HG03565 (cell line): ENCODE measurements around the gene MCAM.

Experiments used
- ATAC-seq: cut with Tn5 transposase; IDR thresholded peaks from one replicate; pipeline ENCODE4 v1.9.1; 2021; ENCODE audit warnings: mild to moderate bottlenecking, moderate library complexity; ENCODE audit not compliant: unreplicated experiment

MCAM gene

DNA sequence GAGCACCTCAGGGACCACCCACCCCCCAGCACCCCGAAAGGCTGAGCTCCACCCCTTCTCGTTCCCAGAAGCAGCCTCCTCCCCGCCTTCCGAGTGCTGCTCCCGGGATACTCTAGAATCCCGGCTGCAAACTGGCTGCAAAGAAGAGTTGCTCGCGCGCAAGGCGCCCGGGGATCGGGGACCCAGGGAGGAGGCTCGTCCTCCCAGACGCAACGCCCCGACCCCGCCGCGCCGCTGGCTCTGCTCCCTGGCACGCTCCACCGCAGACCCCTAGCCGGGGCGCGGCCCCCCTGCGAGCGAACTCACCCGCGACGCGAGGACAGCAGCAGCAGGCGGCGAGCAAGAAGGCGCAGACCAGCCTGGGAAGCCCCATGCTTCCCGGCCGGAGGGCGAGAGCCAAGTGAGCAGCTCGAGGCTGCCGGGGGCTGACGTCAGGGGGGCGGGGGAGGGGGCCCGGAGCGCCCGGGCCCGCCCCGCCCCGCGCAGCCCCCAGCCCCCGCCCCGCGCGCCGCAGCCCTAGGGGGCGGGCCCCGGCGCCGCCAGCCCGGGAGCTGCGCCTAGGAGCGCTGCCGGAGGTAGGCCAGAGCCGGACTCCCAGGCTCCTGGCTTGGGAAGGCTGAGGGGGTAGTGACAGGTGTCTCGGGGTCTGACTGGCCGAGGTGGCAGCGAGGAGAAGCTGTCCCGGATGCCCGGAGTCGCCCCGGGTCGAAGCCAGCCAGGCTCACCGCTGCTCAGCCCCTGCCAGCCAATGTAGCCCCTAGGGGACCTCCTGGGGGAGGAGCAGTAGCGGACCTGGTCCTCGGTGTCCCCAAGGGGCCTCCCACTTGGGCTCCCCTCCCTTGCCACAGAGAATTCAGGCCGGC, at the start of gene MCAM:
MCAM (minus strand) TSS at position 402 of the 863 bp plus-strand sequence; CDS start at position 373, 29 bp downstream.
- no peak for ATAC-seq

GRCh38 chr11:119365071-119365591, 48.2 kb upstream of the MCAM start:
- no peak for ATAC-seq

DNA sequence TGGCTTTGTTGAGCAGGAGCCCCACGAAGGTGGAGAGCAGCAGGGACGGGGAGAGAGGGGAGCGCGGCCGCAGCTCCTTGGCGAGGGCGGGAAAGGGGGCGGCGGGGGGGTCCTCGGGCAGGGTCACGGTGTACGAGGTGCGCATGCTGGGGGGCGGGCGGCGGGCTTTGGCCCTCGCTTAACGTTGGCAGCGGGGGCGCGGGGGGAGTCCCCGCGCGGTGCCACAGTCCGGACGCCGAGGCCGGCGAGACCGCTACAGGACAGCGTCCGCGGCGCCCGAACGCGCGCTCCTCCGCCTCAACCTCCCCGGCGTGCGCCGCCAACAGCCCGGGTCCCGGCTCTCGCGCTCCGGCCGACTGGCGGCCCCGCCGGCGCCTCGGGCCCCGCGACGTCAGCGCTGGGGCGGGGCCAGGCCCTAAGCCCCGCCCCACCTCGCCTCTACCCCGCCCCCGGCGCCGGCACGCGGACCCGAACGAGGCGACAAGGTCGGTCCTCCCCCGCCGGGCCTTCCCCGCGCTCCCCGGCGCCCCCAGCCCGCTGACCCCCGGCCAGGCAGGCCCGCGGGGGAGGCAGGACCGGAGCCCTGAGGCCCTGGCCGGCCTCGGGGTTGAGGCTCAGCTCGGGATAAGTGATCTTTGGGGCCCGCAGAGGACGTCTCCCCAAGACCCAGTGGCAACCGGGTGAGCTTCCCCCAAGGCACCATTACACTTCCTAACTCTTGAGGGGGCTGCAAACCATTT, 47.1 kb upstream of the MCAM start:
- ATAC-seq: no peak

GRCh38 chr11:119363081-119363850, 46.3 kb upstream of the MCAM start:
- no peak for ATAC-seq

GRCh38 chr11:119362741-119363080, 45.8 kb upstream of the MCAM start:
- ATAC-seq: no peak

GRCh38 chr11:119361941-119362725, 45.2 kb upstream of the MCAM start:
- no peak for ATAC-seq

GRCh38 chr11:119361056-119361787, 44.3 kb upstream of the MCAM start:
- no peak for ATAC-seq

GRCh38 chr11:119359365-119360214, 42.7 kb upstream of the MCAM start:
- ATAC-seq: no peak

DNA sequence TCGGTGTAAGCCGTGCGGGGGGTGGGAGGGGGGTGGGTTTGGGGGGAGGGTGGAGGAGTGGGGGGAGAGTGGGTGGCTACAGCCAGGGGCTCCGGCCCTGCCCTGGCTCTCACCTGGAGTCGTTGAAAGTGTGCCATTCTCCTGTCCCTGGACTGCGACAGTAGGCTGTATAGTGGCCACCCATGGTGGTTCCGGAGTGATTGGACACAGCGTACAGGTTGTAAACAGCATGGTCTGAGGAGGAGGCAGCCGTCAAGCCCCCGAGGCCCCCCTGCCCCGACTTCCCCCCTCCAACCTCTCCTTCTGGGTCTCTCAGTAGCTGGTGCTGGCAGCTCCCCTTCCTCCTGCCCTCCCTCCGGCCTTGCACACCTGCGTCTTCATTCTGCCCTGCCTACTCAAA, 40.1 kb upstream of the MCAM start:
- no peak for ATAC-seq

- ATAC-seq: no peak
Observed at GRCh38 chr11:119356349-119357031, 39.6 kb upstream of the MCAM start.

- no peak for ATAC-seq
Observed at GRCh38 chr11:119355091-119355843, 38.3 kb upstream of the MCAM start.

DNA sequence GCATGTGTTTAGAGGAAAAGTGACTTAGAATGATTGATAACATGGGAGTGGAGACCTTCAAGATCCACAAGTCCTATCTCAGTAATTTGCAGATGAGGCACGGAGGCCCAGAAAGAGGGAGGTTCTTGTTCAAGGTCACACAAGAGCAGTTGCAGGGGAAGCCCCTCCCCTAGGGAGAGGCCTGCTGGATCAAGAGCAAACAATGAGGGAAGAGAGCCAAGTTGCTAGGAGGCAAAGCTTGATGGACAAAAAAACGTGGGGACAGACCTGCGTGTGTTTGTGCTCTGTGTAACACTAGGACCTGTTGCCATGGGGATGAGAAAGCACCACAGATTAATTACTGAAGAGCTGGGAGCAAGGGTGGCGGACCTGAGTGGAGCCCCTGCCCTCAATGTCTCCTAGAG, 35.9 kb upstream of the MCAM start:
- no peak for ATAC-seq

DNA sequence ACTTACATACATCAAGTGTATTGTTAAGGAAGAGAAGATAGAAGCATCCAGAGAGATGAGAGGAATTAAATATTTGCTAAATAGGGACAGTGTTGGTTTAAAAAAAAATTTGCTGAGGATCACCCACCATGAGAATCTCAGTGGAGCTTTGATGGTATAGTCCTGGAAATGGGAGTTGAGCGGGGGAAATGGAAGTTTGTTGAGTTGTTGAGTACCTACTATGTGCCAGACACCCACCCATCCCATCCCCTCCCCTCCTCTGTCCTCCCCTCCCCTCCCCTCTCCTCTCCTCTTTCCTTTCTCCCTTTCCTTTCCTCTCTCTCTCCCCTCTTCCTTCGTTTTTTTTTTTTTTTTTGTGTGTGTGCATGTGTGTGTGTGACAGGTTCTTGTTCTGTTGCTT, 34.3 kb upstream of the MCAM start:
- no peak for ATAC-seq

DNA sequence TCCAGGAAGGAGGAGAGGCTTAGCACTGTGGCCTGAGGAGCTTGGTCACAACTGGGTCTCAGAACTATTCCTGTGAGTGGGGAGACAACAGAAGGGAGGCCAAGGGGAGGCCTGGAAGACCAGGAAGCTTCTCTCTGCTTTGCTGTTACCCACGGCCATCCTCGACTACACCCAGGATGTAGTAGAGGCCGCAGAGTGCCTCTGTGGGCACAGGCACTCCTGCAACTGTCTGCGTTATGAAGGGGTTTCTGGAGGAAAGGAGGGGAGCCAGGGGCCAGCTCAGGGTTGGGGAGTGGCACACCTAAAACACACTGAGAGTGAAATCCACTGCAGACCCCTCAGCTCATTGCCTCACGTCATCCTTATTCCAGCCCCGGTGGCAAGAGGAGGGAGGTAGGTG, 33.4 kb upstream of the MCAM start:
- ATAC-seq: no peak

- ATAC-seq: no peak
Observed at GRCh38 chr11:119347940-119348605, 31.1 kb upstream of the MCAM start.

- ATAC-seq: no peak
Observed at GRCh38 chr11:119347242-119347641, 30.3 kb upstream of the MCAM start.

- no peak for ATAC-seq
Observed at GRCh38 chr11:119346605-119347004, 29.7 kb upstream of the MCAM start, which contains the start of gene MFRP. Gene MFRP, minus strand, starts transcription at chr11:119346705. Its CDS starts 192 bp downstream, at chr11:119346513.
